ENCODE results near the gene CCT2. TPM values are rescaled to one million over a fixed set of nuclear protein-coding genes. Genes with fewer than 3 reads are reported as not detected.

CCT2 gene
- total and polyA plus RNA-seq, 2 donors (not counting 1 experiment from before 2014, with no cell fraction given), result 58.2 to 125 TPM

- no peaks in the 10 kb centered on the region for H3K27me3 ChIP-seq (replicated peaks in 1 of 4; ENCODE audit: control extremely low read depth in 1 of 4, control insufficient read depth in 3 of 4, insufficient read depth in 4 of 4, low read length in 3 of 4)
- H2AFZ ChIP-seq (ENCODE audit: insufficient read depth, low read depth, low read length, poor library complexity, severe bottlenecking), result no peak within 1 kb of the TSS
- no peak for ATAC-seq (ENCODE audit: low read depth)
- 97% methylated on average over 11 of the region's 11 CpGs for WGBS (ENCODE audit: insufficient coverage)
- intact Hi-C loops (cut with micrococcal nuclease), result no loop called here
- H3K9me3 Mint-ChIP-seq (ENCODE audit: insufficient read depth), result no peaks in the 10 kb centered on the region
- H3K27ac ChIP-seq (ENCODE audit: low read length in 2 of 2), result no peak within 1 kb of the TSS
- no peaks in the 10 kb centered on the region for H4K20me1 ChIP-seq (ENCODE audit: control insufficient read depth, insufficient read depth, low read length, poor library complexity, severe bottlenecking)
- H3K9ac ChIP-seq (ENCODE audit: low read length), result no peak within 1 kb of the TSS
- H3K4me3 Mint-ChIP-seq, result no peak within 1 kb of the TSS
- H3K4me1 Mint-ChIP-seq, result no peaks in the 10 kb centered on the region
- H3K4me2 ChIP-seq (replicated peaks; ENCODE audit: low read depth, low read length, poor library complexity, severe bottlenecking), result no peak within 1 kb of the TSS
- H3K79me2 ChIP-seq (ENCODE audit: control insufficient read depth, insufficient read depth, low read length), result no peaks in the 10 kb centered on the region
- H3K9me3 ChIP-seq (ENCODE audit: control extremely low read depth in 1 of 3, control insufficient read depth in 2 of 3, insufficient read depth in 1 of 3, low read length in 2 of 3), result no peaks in the 10 kb centered on the region
- ChIA-PET CTCF (interaction anchor here (0.6 to 0.7 kb wide), 2 partner anchors 254 to 271 kb away, joined by 4 to 6 read pairs; no protein-coding TSS in a partner anchor), POLR2A (interaction anchor here (0.6 kb wide), 1 partner anchor 454 kb away, joined by 3 read pairs; no protein-coding TSS in a partner anchor)
- H3K27ac Mint-ChIP-seq, result no peak within 1 kb of the TSS
- peaks cover 4% of the 10 kb centered on the region for H3K27me3 Mint-ChIP-seq
- no peaks in the 10 kb centered on the region for H3K4me1 ChIP-seq (ENCODE audit: control insufficient read depth in 2 of 2, insufficient read depth in 2 of 2, low read length in 2 of 2)
- no peak for DNase-seq
- no peaks in the 10 kb centered on the region for H3K36me3 ChIP-seq (replicated peaks in 1 of 2; ENCODE audit: control extremely low read depth in 1 of 2, control insufficient read depth in 1 of 2, extremely low read depth in 1 of 2, insufficient read depth in 2 of 2, low read length in 1 of 2)
- H3K4me3 ChIP-seq (ENCODE audit: control extremely low read depth in 1 of 5, extremely low read depth in 1 of 5, insufficient read depth in 1 of 5, low read depth in 2 of 5, low read length in 4 of 5), result no peak within 1 kb of the TSS
- no peak for TF ChIP-seq CTCF (IDR thresholded peaks at IDR 0.05)
- no peak for TF ChIP-seq EZH2 (IDR thresholded peaks at IDR 0.05; ENCODE audit: borderline replicate concordance, insufficient read depth, low read depth, low read length, poor library complexity, severe bottlenecking)
Observed at GRCh38 chr12:69610729-69611128, 25.5 kb downstream of the CCT2 start, which contains the start of gene LRRC10. Gene LRRC10, minus strand, starts transcription at chr12:69610907. Its CDS starts 69 bp downstream, at chr12:69610838.

- no peak overlapping the region for H3K27ac Mint-ChIP-seq
- CTCF ChIA-PET, result no interaction called here
- Histone ChIP-seq H3K79me2 (ENCODE audit: control insufficient read depth, insufficient read depth, low read length) (no peaks in the 10 kb centered on the region), H4K20me1 (ENCODE audit: control insufficient read depth, insufficient read depth, low read length, poor library complexity, severe bottlenecking) (no peaks in the 10 kb centered on the region), H3K27me3 (replicated peaks in 1 of 4; ENCODE audit: control extremely low read depth in 1 of 4, control insufficient read depth in 3 of 4, insufficient read depth in 4 of 4, low read length in 3 of 4) (no peaks in the 10 kb centered on the region), H3K4me2 (replicated peaks; ENCODE audit: low read depth, low read length, poor library complexity, severe bottlenecking) (no peak overlapping the region), H3K4me1 (ENCODE audit: control insufficient read depth in 2 of 2, insufficient read depth in 2 of 2, low read length in 2 of 2) (no peaks in the 10 kb centered on the region), H3K9me3 (ENCODE audit: control extremely low read depth in 1 of 3, control insufficient read depth in 2 of 3, insufficient read depth in 1 of 3, low read length in 2 of 3) (no peaks in the 10 kb centered on the region), H2AFZ (ENCODE audit: insufficient read depth, low read depth, low read length, poor library complexity, severe bottlenecking) (no peak overlapping the region), H3K27ac (ENCODE audit: low read length in 2 of 2) (no peak overlapping the region), H3K9ac (ENCODE audit: low read length) (no peak overlapping the region), H3K4me3 (ENCODE audit: control extremely low read depth in 1 of 5, extremely low read depth in 1 of 5, insufficient read depth in 1 of 5, low read depth in 2 of 5, low read length in 4 of 5) (no peak overlapping the region), H3K36me3 (replicated peaks in 1 of 2; ENCODE audit: control extremely low read depth in 1 of 2, control insufficient read depth in 1 of 2, extremely low read depth in 1 of 2, insufficient read depth in 2 of 2, low read length in 1 of 2) (no peaks in the 10 kb centered on the region)
- no peak for TF ChIP-seq EZH2 (IDR thresholded peaks at IDR 0.05; ENCODE audit: borderline replicate concordance, insufficient read depth, low read depth, low read length, poor library complexity, severe bottlenecking)
- TF ChIP-seq CTCF (IDR thresholded peaks at IDR 0.05), result no peak
- no peaks in the 10 kb centered on the region for H3K9me3 Mint-ChIP-seq (ENCODE audit: insufficient read depth)
- intact Hi-C loops (cut with micrococcal nuclease), result no loop called here
- H3K4me1 Mint-ChIP-seq, result no peaks in the 10 kb centered on the region
- DNase-seq (no peak), ATAC-seq (ENCODE audit: low read depth) (no peak)
- peaks cover 12% of the 10 kb centered on the region for H3K27me3 Mint-ChIP-seq
- POLR2A ChIA-PET, result no interaction called here
- no peak overlapping the region for H3K4me3 Mint-ChIP-seq
Observed at GRCh38 chr12:69613351-69613750, 28.1 kb downstream of the CCT2 start.

Measured in B cell (primary cell).